NB4 (cell line): ENCODE data around the gene CMTM3.
"Not testable (repeated sequence)": the region's sequence is repeated elsewhere in the genome, so short reads cannot be mapped to it uniquely, and the experiment has no call there.

Source experiments
- DNase-seq: peaks from one replicate; pipeline ENCODE4 v3.0.0; 2010; ENCODE audit warnings: low read depth
- H3K4me3 ChIP-seq: one replicate; pipeline ENCODE4 v1.5.1; 2011; ENCODE audit warnings: mild to moderate bottlenecking, low read depth, low read length, moderate library complexity
- MAX ChIP-seq: IDR thresholded peaks from 2 replicates; pipeline ENCODE4 v1.6.1; 2011; ENCODE audit warnings: low read depth, low read length
- MYC ChIP-seq: IDR thresholded peaks from 2 replicates; pipeline ENCODE4 v1.6.1; 2011; ENCODE audit warnings: low read depth, low read length
- POLR2A ChIP-seq: IDR thresholded peaks from 2 replicates; pipeline ENCODE4 v1.6.1; 2011; ENCODE audit warnings: mild to moderate bottlenecking; ENCODE audit not compliant: insufficient read length; ENCODE audit errors: extremely low read depth
- TF ChIP-seq, protein P1 (sequence below): IDR thresholded peaks from one replicate; pipeline ENCODE4 v1.5.1; 2012; ENCODE audit warnings: low read depth, low read length

The CMTM3 gene

GRCh38 chr16:66629856-66630255 is 25.4 kb downstream of the CMTM3 start:
- H3K4me3 ChIP-seq, result no peak overlapping the region
- DNase-seq, result no peak
- TF ChIP-seq MAX (no peak), MYC (no peak), POLR2A (no peak)
- TF ChIP-seq, protein P1, sequence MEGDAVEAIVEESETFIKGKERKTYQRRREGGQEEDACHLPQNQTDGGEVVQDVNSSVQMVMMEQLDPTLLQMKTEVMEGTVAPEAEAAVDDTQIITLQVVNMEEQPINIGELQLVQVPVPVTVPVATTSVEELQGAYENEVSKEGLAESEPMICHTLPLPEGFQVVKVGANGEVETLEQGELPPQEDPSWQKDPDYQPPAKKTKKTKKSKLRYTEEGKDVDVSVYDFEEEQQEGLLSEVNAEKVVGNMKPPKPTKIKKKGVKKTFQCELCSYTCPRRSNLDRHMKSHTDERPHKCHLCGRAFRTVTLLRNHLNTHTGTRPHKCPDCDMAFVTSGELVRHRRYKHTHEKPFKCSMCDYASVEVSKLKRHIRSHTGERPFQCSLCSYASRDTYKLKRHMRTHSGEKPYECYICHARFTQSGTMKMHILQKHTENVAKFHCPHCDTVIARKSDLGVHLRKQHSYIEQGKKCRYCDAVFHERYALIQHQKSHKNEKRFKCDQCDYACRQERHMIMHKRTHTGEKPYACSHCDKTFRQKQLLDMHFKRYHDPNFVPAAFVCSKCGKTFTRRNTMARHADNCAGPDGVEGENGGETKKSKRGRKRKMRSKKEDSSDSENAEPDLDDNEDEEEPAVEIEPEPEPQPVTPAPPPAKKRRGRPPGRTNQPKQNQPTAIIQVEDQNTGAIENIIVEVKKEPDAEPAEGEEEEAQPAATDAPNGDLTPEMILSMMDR, result no peak

- not testable (repeated sequence) for H3K4me3 ChIP-seq, DNase-seq
Observed at GRCh38 chr16:66630561-66631260, 26.2 kb downstream of the CMTM3 start.

DNA sequence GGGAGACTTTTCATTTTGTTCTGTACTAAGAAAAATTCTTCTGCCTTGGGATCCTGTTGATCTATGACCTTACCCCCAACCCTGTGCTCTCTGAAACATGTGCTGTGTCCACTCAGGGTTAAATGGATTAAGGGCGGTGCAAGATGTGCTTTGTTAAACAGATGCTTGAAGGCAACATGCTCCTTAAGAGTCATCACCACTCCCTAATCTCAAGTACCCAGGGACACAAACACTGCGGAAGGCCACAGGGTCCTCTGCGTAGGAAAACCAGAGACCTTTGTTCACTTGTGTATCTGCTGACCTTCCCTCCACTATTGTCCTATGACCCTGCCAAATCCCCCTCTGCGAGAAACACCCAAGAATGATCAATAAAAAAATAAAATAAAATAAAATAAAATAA is 27.1 kb downstream of the CMTM3 start:
- H3K4me3 ChIP-seq, DNase-seq: not testable (repeated sequence)

- no peak overlapping the region for H3K4me3 ChIP-seq
- no peak for TF ChIP-seq MAX
- no peak for TF ChIP-seq POLR2A
- TF ChIP-seq, protein P1, result no peak
- TF ChIP-seq MYC, result no peak
- DNase-seq, result no peak
Observed at GRCh38 chr16:66634527-66635196, 30.2 kb downstream of the CMTM3 start.

DNA sequence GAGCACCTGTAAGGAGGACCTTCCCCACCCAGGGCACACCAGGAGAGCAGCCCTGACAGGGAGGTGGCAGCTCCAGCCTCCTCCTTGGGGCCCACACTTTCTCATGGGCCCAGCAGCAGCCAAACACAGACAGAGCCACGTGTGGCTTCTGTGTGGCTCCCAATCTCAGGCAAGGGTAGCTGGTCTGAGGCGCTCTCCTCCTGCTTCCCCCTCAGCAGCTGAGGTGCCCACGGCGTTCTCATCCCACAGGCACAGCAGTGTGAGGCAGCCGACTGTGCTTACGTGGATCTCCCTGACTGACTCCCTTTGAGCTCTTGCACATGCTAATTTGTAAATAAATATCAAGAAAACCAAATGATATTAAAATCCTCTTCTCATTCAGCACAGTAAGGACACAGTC is 30.9 kb downstream of the CMTM3 start:
- no peak for TF ChIP-seq MYC
- TF ChIP-seq, protein P1, result no peak
- no peak for TF ChIP-seq MAX
- TF ChIP-seq POLR2A, result no peak
- no peak overlapping the region for H3K4me3 ChIP-seq
- DNase-seq, result no peak

DNA sequence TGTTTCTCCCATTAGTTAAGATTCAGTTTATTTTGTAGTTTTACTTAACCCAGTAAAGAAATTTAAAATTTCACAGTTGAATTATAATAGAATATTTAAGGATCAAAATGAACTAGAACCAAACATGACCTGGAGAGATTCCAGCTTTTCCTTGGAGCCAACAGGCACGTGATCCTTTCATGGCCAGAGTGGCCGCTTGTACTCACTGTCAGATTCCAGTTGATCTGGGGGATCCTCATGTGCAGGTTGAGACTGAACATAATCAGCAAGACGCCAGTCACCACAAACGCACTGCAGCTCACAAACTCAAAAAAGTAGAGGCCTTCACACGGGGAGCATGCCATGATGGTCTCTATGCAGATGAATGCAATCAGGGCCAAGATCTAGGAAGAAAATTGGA is 31.7 kb downstream of the CMTM3 start:
- no peak for DNase-seq
- TF ChIP-seq, protein P1, result no peak
- TF ChIP-seq POLR2A (no peak), MAX (no peak)
- no peak overlapping the region for H3K4me3 ChIP-seq

DNA sequence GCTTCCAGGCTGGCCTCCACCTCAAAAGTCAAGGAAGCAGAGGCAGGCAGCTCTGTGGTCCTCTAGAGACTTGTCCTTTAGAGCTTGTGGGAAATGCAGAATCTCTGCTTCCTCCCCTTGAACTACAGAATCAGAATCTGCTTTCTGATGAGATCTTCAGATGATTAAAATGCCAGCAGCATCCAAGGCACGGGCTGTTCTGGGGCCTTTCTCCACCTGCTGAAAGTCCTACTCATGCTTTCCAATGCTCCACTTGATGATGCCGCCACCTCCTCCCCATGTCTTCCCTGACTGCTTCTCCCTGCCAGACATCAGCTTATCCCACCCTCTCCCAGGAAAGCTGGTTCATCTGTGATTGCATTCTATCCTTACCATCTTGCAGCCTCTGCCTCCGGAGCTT is 33.3 kb downstream of the CMTM3 start:
- TF ChIP-seq MAX (no peak), POLR2A (no peak)
- TF ChIP-seq, protein P1, result no peak
- H3K4me3 ChIP-seq, result no peak overlapping the region
- no peak for DNase-seq
